Activated naive CD4-positive, alpha-beta T cell treated with anti-CD3 and anti-CD28 coated beads, Interleukin-2, amount 50 U/mL, for 24 hours (primary cell): ENCODE data around the gene RET.

Source experiments
- H3K27ac Mint-ChIP-seq: one replicate; pipeline ENCODE4 v1.8.0; 2021; ENCODE audit warnings: mild to moderate bottlenecking, mixed read lengths
- H3K27me3 Mint-ChIP-seq: one replicate; pipeline ENCODE4 v1.8.0; 2021; ENCODE audit warnings: mixed read lengths
- H3K36me3 Mint-ChIP-seq: one replicate; pipeline ENCODE4 v1.8.0; 2021; ENCODE audit warnings: mixed read lengths
- H3K4me1 Mint-ChIP-seq: one replicate; pipeline ENCODE4 v1.8.0; 2021; ENCODE audit warnings: mixed read lengths
- H3K4me3 Mint-ChIP-seq: one replicate; pipeline ENCODE4 v1.8.0; 2021; ENCODE audit warnings: mild to moderate bottlenecking, mixed read lengths
- H3K9me3 Mint-ChIP-seq: one replicate; pipeline ENCODE4 v1.8.0; 2021; ENCODE audit warnings: mixed read lengths

Gene RET

DNA sequence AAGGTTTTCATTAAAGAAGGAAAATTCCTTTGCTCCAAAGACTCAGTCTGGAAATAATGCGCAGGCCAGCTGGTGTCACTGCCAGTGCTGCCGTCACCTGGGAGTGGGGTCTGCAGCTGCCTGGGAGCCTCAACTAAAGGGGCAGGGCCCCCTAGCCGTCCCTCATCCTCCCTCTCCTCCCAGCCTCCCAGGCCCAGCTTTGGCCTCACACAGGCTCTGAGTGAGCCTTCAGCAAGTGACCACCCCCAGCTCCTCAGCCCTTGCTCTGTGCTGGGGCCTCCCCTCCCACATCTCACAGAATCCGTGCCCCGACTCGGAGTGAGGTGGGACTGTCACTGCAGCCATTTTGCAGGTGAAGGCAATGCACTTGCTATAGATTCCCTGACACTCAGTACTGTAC, 11.1 kb upstream of the RET start:
- Mint-ChIP-seq H3K4me1 (no peaks in the 10 kb centered on the region), H3K4me3 (no peak overlapping the region), H3K27ac (no peak overlapping the region)

DNA sequence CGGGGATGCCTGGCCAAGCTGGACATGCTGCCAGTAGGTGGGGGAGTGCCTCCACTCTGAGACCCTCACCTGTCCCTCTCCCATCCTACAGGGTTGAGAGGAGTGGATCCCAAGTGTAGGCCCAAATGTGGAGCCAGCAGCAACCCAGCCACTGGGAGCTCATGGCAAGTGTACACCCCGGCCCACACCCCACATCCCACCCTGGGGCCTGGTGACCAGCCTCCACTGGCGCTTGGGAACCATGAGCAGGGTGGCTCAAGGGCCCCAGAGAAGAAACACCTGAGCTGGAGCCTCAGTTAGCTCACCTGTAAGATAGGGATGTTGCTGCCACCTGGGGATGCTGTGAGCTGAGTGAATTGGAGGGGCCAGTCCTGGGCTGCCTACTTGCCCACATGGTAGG, 10.4 kb upstream of the RET start:
- H3K27me3 Mint-ChIP-seq, result peaks cover 1% of the 10 kb centered on the region
- no peaks in the 10 kb centered on the region for H3K36me3 Mint-ChIP-seq
- H3K9me3 Mint-ChIP-seq, result no peaks in the 10 kb centered on the region
- no peak overlapping the region for H3K27ac Mint-ChIP-seq
- no peak overlapping the region for H3K4me3 Mint-ChIP-seq
- no peaks in the 10 kb centered on the region for H3K4me1 Mint-ChIP-seq

More for the DNA sequence above, 11.1 kb upstream of the RET start:
- Mint-ChIP-seq H3K27me3 (no peaks in the 10 kb centered on the region), H3K9me3 (no peaks in the 10 kb centered on the region), H3K36me3 (no peaks in the 10 kb centered on the region)

DNA sequence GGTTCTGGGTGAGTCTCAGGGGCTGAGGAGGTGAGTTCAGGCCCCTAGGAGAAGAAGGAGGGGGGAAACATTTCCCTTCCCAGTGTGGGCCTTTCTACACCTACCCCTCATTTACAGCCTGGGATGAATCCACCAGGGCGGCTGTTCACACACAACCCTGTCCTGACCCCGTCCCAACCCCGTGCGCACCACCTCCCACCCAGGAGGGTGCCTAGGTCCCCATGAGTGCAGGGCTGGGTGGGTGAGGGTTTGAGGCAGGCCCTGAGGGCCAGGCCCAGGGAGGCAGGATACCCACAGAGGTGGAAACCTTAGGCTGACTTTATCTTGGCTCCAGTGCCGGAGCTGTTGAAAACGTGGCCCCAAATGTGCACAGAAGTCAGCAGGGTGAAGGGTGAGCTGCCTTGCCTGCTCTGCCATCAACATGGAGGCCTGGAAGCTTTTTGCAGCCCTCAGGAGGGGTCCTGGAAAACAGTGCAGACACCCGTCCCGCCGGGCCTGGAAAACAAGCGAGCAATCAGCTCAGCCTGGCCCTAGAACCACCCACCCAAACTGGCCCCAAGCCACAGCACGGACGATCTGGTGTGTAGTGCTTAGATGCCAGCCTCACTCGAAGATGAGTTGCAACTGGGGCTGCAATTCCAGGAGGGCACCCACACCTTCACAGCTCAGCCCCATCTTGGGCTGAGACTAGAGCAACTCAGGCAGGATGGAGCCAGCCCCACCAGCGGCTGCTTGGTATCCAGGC, 9.3 kb upstream of the RET start:
- peaks cover 1% of the 10 kb centered on the region for H3K27me3 Mint-ChIP-seq
- H3K36me3 Mint-ChIP-seq, result no peaks in the 10 kb centered on the region
- no peak overlapping the region for H3K4me3 Mint-ChIP-seq
- no peaks in the 10 kb centered on the region for H3K9me3 Mint-ChIP-seq
- H3K4me1 Mint-ChIP-seq, result no peaks in the 10 kb centered on the region
- H3K27ac Mint-ChIP-seq, result no peak overlapping the region

DNA sequence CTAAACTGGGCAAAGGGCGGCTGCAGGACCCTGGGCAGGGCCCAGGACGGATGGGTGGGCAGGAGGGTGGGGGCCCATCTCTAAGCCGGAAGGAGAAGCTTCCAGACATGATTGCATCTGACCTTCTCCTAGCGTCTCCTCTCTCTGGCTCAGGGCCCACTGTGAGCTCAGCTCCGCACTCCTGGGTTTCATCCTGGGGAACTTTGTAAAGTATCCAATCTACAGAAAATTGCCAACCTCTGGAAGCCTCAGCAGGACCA, 8.8 kb upstream of the RET start:
- Mint-ChIP-seq H3K4me1 (no peaks in the 10 kb centered on the region), H3K27ac (no peak overlapping the region), H3K36me3 (no peaks in the 10 kb centered on the region), H3K4me3 (no peak overlapping the region), H3K27me3 (peaks cover 1% of the 10 kb centered on the region), H3K9me3 (no peaks in the 10 kb centered on the region)

DNA sequence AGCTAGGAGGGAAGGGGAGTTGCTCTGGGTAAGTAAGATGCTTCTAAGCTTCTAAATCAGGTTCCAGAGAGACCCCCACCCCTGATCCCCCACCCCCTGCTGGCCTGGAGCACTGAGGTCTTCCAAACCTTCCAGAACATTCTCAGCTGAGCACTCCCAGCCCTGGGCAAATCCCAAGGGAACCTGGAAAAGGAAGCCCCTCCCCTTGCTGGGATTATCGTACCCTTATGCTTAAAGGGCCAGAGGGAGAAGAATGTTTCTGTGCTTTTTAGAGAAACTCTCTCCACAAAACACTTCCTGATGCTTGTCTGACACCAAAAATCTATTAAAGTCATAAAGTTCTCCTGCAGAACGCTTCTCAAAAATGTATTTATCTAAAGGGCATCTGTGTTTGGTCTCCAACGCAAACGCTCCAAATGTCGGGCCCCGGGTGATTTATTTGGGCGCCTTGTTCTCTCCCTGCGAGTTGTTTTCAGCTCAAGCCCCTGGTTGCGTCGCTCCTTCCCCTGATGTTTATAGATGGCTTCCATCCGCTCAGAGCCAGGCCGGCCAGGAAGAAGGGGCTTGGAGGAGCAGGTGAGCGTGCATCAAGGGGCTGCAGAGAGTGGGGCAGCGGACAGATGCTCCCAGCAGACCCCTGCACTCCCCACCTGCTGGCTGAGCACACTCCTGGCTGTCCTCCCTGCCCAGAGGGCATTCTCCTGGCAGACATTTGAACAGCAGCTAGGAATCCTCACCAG, 8.2 kb upstream of the RET start:
- H3K9me3 Mint-ChIP-seq, result no peaks in the 10 kb centered on the region
- no peaks in the 10 kb centered on the region for H3K36me3 Mint-ChIP-seq
- H3K4me3 Mint-ChIP-seq, result no peak overlapping the region
- no peaks in the 10 kb centered on the region for H3K4me1 Mint-ChIP-seq
- no peak overlapping the region for H3K27ac Mint-ChIP-seq
- peaks cover 1% of the 10 kb centered on the region for H3K27me3 Mint-ChIP-seq

DNA sequence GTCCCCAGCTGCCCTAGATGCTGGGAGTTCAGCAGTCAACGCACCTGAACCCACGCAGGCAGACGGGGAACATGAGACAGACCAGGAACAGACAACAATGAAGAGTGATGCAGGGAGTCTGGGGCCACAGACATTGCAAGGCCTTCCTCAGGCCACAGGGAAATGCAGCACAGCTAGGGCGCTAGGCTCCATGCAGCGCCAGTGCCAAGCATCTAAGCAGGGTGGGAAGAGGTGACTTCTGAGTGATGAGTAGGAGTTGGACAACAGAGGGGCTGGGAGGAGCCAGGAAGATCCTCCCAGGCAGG, 7.7 kb upstream of the RET start:
- Mint-ChIP-seq H3K9me3 (no peaks in the 10 kb centered on the region), H3K4me3 (no peak overlapping the region), H3K27ac (no peak overlapping the region), H3K27me3 (peaks cover 1% of the 10 kb centered on the region), H3K4me1 (no peaks in the 10 kb centered on the region), H3K36me3 (no peaks in the 10 kb centered on the region)

DNA sequence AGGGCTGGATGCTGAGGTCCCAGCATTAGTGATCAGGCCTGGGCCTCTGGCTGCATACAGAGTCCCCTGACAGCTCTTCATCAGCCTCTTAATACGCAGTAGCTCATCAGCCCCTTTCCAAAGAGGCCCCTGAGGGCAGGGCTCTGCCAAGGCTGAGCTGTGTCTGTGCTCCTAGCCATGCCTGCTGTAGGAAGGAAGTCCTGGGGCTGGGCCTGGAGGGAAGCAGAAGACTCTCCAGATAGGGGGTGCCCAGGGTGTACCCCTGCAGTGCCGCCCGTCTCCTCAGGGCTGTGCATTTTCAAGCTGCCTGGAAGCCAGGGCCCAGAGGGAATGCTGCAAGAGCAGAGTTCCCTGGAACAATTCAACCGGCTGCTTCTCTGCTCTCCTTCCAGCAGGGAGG, 7.3 kb upstream of the RET start:
- H3K9me3 Mint-ChIP-seq, result no peaks in the 10 kb centered on the region
- H3K27me3 Mint-ChIP-seq, result peaks cover 1% of the 10 kb centered on the region
- no peak overlapping the region for H3K4me3 Mint-ChIP-seq

DNA sequence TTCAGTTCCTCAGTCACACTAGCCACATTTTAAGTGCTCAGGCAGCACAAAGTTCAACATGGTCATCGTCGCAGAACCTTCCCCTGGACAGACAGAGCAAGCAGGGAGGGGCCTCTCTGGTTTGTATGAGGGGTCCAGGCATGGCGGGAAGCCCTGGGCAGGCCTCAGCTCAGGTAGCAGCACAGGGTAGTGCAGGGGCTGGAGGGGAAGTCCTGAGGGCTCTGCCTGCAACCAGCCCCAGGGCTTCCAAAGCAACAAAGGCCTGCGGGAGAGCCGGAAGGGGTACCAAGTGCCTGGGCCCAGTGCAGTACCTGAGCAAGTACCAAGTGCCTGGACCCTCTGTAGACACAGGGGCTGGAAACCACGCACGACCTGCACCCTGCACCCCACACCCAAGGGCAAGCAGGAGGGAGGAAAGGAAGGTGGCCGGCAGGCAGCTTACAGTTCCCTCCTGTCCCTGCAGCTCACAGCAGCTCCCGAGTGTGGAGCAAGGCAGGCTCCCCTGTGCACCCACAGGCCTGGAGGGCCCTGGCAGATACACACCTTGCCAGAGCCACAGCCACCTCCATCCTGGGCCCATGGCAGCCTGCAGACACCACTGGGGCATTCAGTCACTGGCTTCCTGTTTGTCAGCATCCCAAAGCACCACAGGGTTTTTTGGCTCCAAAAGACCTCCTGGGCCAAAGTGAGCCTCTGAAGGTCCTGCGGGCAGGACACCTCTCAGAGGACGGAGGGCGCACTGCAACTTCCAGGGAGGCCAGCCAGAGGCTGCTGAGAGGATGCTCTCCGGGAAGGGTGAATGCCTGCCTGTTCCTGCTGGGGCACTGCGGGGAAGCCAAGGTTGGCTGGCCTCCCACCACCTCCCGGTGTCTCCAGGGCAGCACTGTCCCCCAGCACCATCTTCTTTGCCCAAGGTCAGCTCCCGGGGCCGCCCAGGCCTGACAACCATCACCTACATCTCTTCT, 6.5 kb upstream of the RET start:
- H3K4me3 Mint-ChIP-seq, result no peak overlapping the region
- H3K27me3 Mint-ChIP-seq, result peaks cover 4% of the 10 kb centered on the region
- H3K36me3 Mint-ChIP-seq, result no peaks in the 10 kb centered on the region
- H3K27ac Mint-ChIP-seq, result no peak overlapping the region
- no peaks in the 10 kb centered on the region for H3K4me1 Mint-ChIP-seq
- no peaks in the 10 kb centered on the region for H3K9me3 Mint-ChIP-seq

More for the DNA sequence above, 7.3 kb upstream of the RET start:
- no peak overlapping the region for H3K27ac Mint-ChIP-seq
- no peaks in the 10 kb centered on the region for H3K4me1 Mint-ChIP-seq
- no peaks in the 10 kb centered on the region for H3K36me3 Mint-ChIP-seq

DNA sequence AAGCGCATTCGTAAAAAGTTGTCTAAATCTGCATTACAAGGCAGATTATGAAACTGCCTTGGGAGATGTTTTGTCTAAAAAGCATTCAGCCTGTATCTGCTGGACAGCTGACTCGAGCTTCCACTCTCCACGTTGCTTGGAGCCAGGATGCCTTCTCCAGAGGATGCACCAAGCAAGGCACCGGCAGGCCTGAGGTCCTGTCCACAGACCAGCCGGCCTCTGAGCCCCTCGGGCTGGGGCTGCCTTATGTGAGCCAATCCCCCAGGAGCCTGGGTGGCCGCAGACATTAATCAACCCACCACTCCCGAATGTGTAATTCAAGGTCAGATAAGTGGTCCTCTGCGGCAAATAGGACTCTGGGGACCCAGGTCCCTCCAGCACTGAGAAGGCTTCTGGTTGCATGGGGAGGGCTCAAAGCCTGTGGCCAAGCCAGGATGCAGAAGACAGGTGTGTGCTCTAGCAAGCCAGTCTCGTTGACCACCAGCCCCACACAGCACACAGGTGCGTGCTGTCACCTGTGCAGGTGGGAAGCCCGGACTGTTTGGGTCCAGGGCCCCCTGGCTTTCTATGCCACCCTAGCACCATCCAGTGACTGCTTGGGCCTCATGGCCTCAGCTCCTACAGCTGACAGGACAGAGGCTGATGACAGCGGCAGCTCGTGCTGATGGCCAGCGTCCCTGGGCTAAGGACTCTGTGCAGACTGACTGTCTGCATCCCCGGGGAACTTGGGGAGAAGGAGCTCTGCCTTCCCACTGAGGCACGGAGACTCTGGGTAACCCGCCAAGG, 4.8 kb upstream of the RET start:
- no peaks in the 10 kb centered on the region for H3K4me1 Mint-ChIP-seq
- no peaks in the 10 kb centered on the region for H3K36me3 Mint-ChIP-seq
- H3K9me3 Mint-ChIP-seq, result no peaks in the 10 kb centered on the region
- no peak overlapping the region for H3K4me3 Mint-ChIP-seq
- H3K27me3 Mint-ChIP-seq, result peaks cover 12% of the 10 kb centered on the region
- H3K27ac Mint-ChIP-seq, result no peak overlapping the region

DNA sequence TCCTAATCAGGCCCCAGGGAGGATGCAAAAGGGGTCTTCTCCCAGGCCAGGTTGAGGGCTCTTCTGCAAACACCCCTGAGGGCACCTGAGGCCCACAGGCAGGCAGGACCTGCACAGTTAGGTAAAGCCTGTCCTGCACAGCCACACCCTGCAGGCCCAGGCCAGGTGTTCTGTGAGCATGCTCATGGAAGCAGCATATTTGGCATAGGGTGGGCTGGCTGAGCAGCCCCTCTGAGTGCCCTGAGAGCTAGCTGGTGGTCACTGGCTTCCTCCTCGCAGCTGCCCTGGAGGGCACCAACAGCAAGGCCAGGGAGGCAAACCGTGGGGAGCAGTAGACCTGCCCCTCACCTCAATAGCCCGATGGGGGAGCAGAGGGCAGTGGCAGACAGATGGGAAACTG, 3.7 kb upstream of the RET start:
- no peak overlapping the region for H3K4me3 Mint-ChIP-seq
- no peaks in the 10 kb centered on the region for H3K4me1 Mint-ChIP-seq
- no peaks in the 10 kb centered on the region for H3K9me3 Mint-ChIP-seq
- no peak overlapping the region for H3K27ac Mint-ChIP-seq
- no peaks in the 10 kb centered on the region for H3K36me3 Mint-ChIP-seq
- H3K27me3 Mint-ChIP-seq, result peaks cover 15% of the 10 kb centered on the region

DNA sequence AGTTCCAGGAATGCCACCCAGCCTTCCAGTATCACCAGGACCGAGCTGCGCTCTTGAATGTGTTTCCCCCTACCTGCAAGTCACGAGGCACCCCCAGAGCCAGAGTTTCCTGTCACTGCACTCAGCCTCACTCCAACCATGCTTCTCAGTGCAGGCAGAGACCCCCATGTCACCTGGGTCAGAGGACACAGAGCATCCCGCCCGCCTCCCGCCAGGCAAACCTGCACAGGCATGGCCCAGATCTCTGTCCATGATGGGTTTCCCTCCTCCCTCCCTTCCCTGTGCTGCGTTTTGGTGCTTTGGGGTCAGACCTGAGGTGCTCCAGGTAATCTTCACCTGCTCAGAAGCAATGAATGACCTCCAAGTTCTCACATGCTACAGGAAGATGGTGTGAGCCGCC, 3.1 kb upstream of the RET start:
- Mint-ChIP-seq H3K27me3 (peaks cover 17% of the 10 kb centered on the region), H3K4me3 (no peak overlapping the region)

DNA sequence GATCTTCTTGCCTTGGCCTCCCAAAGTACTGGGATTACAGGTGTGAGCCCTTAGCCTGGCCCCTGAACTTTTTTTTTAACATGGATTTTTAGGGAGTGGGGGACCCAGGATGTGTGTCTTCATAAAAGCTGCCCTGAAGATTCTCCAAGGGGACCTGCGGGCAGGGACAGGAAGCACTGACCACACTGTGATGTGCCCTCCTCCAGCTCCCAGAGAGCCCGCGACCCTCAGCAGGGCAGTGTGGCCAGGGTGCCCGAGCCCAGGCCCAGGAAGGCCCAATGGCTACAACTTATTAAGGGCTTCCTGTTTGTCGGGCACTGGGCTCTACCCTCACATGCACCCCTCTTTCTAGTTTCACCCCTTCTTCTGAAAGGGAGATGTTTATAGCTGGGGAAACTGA, 2.5 kb upstream of the RET start:
- H3K9me3 Mint-ChIP-seq, result no peaks in the 10 kb centered on the region
- no peak overlapping the region for H3K4me3 Mint-ChIP-seq
- peaks cover 20% of the 10 kb centered on the region for H3K27me3 Mint-ChIP-seq
- no peaks in the 10 kb centered on the region for H3K36me3 Mint-ChIP-seq
- H3K4me1 Mint-ChIP-seq, result no peaks in the 10 kb centered on the region
- H3K27ac Mint-ChIP-seq, result no peak overlapping the region

More for the DNA sequence above, 3.1 kb upstream of the RET start:
- Mint-ChIP-seq H3K9me3 (no peaks in the 10 kb centered on the region), H3K36me3 (no peaks in the 10 kb centered on the region), H3K27ac (no peak overlapping the region), H3K4me1 (no peaks in the 10 kb centered on the region)

DNA sequence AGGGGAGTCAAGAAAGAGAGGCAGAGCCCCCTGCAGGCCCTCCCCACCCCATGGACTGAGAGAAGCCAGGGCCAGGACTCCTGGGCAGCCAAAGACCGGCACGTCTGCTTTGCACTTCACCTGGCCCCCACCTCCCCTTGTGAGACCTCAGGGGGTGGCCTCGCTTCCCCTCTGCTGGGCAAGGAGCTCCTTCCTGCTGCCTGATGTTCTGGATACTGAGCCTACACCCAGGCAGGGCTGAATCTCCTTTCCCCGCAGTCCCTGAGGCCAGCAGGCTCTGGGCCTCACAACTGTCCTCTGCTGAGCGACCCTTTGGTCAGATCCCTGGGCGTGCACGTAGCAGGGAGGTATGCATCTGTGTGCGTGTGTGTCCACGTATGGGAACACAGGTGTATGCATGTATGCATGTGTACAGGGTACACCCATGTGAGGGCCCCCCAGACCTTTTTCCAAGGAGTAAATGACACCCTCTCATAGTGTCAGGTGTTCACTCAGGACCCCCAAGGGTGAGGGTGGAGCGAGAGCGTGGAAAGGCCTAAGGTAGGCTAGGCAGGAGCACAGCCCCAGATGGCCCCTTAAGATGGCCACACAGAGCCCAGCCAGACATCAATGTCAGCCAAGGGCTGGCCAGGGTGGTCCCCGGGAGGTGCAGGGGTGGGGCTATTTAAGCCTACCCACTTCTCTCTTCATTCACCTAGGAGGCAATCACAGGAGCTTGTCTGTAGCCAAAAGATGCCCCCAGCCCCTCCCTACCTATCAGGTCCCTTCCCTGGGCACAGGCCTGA, 1.9 kb upstream of the RET start:
- Mint-ChIP-seq H3K9me3 (no peaks in the 10 kb centered on the region), H3K4me3 (no peak overlapping the region), H3K4me1 (no peaks in the 10 kb centered on the region), H3K36me3 (no peaks in the 10 kb centered on the region), H3K27ac (no peak overlapping the region), H3K27me3 (peaks cover 23% of the 10 kb centered on the region)

DNA sequence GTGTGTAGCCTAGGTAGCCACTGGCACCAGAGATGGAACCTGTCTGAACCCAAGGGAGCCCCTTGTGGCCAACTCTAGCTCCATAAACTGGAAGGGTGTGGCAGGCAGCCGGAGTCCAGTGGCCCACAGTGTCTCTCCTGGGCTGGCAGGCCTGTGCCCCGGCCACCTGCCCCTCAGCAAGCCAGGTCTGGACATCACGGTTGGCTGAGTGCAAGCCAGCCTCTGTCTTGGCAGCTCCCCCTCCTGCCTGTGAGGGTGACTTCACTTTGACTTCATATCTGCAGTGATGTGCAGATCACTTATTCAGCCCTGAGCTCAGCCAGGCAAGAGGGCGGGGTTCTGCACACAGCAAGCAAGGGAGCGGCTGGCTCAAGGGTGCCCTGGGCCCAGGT, 1.3 kb upstream of the RET start:
- no peak overlapping the region for H3K27ac Mint-ChIP-seq
- no peaks in the 10 kb centered on the region for H3K4me1 Mint-ChIP-seq
- peaks cover 23% of the 10 kb centered on the region for H3K27me3 Mint-ChIP-seq
- H3K9me3 Mint-ChIP-seq, result no peaks in the 10 kb centered on the region
- H3K4me3 Mint-ChIP-seq, result no peak overlapping the region
- no peaks in the 10 kb centered on the region for H3K36me3 Mint-ChIP-seq
